SK-N-MC (cell line): Measurements from ENCODE around the gene KLF9.

ENCODE experiments used
- EZH2 ChIP-seq: fragments of 200-600 bp; sonication (generic); IDR thresholded peaks from one replicate; pipeline ENCODE4 v1.6.1; 2017; ENCODE audit warnings: antibody characterized with exemption
- FOXP2 ChIP-seq: optimal IDR thresholded peaks from 2 replicates; pipeline ENCODE3; 2011; ENCODE audit warnings: mild to moderate bottlenecking, moderate library complexity; ENCODE audit not compliant: insufficient read depth; ENCODE audit errors: extremely low read length, control extremely low read depth
- POLR2AphosphoS5 ChIP-seq: IDR thresholded peaks from 2 replicates; pipeline ENCODE4 v1.6.1; 2012; ENCODE audit warnings: mild to moderate bottlenecking, low read depth, low read length, borderline replicate concordance

DNA sequence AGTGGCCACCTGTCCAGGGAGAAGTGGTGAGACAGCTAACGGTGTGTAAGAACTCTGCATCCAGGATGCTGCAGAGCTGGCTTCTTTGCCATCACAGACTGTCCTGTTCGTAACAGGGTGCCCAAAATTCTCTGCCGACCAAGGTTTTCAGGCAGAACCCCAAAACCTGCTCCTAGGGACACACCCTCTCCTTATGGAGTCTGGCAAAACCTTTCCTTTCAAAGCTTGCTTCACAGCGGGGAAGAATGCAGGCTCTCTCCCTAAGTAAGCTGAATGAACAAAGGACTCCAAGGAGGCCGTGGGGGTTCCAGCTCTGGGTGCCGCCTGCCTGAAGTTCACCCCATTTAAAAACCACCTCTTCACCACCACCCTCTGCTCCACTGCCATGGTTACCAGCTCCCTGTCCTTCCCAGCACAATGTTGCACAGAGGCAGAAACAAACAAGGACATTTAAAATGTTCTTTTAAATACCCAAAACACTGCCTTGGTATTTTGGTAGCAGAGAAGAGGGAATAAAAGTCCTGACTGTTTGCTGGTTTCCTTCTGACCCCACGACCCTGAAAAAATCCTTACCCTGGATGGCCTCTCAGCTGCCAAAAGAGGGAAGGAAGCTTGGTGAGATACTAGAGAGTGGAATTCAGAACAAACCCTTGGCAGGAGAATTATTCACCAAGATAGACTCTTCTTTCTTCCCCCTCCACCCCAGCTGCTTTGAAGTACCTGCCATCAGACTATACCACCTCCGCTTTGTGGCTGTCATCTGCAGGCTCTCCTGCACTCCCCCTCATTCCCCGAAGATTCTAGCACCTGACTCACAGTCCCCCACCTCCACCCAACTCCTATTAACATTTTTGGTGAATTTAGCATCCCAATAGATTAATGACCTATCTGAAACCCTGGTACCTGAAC is 7.1 kb upstream of the KLF9 start:
- TF ChIP-seq POLR2AphosphoS5 (no peak), EZH2 (no peak), FOXP2 (no peak)
